Measurements from ENCODE around the gene ARHGEF7.

ARHGEF7 gene

GRCh38 chr13:111316161-111316730 is 201.1 kb downstream of the ARHGEF7 start:
- TF ChIP-seq CTCF (IDR thresholded peaks at IDR 0.05; ENCODE audit: extremely low read depth, insufficient read depth, missing control alignments) = no peak
- in situ Hi-C loops (cut with MboI; ENCODE audit: low pct_unique_long_range_greater_than_20kb, low sequenced_read_pairs, unreplicated experiment) = no loop called here
- DNase-seq (ENCODE audit: low spot score) = no peak

GRCh38 chr13:111317042-111317550 is 202.0 kb downstream of the ARHGEF7 start:
- in situ Hi-C loops (cut with MboI; ENCODE audit: low pct_unique_long_range_greater_than_20kb, low sequenced_read_pairs, unreplicated experiment) = no loop called here
- no peak for DNase-seq (ENCODE audit: low spot score)
- no peak for TF ChIP-seq CTCF (IDR thresholded peaks at IDR 0.05; ENCODE audit: extremely low read depth, insufficient read depth, missing control alignments)

GRCh38 chr13:111317571-111318345 is 202.6 kb downstream of the ARHGEF7 start:
- no peak for DNase-seq (ENCODE audit: low spot score)
- in situ Hi-C loops (cut with MboI; ENCODE audit: low pct_unique_long_range_greater_than_20kb, low sequenced_read_pairs, unreplicated experiment) = no loop called here
- no peak for TF ChIP-seq CTCF (IDR thresholded peaks at IDR 0.05; ENCODE audit: extremely low read depth, insufficient read depth, missing control alignments)

GRCh38 chr13:111318386-111318785 is 203.3 kb downstream of the ARHGEF7 start:
- in situ Hi-C loops (cut with MboI; ENCODE audit: low pct_unique_long_range_greater_than_20kb, low sequenced_read_pairs, unreplicated experiment) = no loop called here
- no peak for DNase-seq (ENCODE audit: low spot score)
- no peak for TF ChIP-seq CTCF (IDR thresholded peaks at IDR 0.05; ENCODE audit: extremely low read depth, insufficient read depth, missing control alignments)

- no peak for TF ChIP-seq CTCF (IDR thresholded peaks at IDR 0.05; ENCODE audit: extremely low read depth, insufficient read depth, missing control alignments)
- no peak for DNase-seq (ENCODE audit: low spot score)
- in situ Hi-C loops (cut with MboI; ENCODE audit: low pct_unique_long_range_greater_than_20kb, low sequenced_read_pairs, unreplicated experiment) = no loop called here
Measured at GRCh38 chr13:111319521-111319920, 204.4 kb downstream of the ARHGEF7 start.

GRCh38 chr13:111319998-111320911 is 205.1 kb downstream of the ARHGEF7 start, which contains the start of gene TEX29:
TSS of gene TEX29 (plus strand) at chr13:111320642. CDS start at chr13:111320891, 249 bp downstream.
- in situ Hi-C loops (cut with MboI; ENCODE audit: low pct_unique_long_range_greater_than_20kb, low sequenced_read_pairs, unreplicated experiment) = no loop called here
- no peak for DNase-seq (ENCODE audit: low spot score)
- no peak for TF ChIP-seq CTCF (IDR thresholded peaks at IDR 0.05; ENCODE audit: extremely low read depth, insufficient read depth, missing control alignments)
